ELR (cell line): Measurements from ENCODE around the gene SIN3A.
"Not testable (repeated sequence)": the region's sequence is repeated elsewhere in the genome, so short reads cannot be mapped to it uniquely, and the experiment has no call there.

ENCODE experiments used
- DNase-seq: peaks from one replicate; pipeline ENCODE4 v3.0.0-alpha.2; 2015; ENCODE audit warnings: low read depth

Gene SIN3A

GRCh38 chr15:75333654-75334419 is 117.7 kb downstream of the SIN3A start:
- not testable (repeated sequence) for DNase-seq

DNA sequence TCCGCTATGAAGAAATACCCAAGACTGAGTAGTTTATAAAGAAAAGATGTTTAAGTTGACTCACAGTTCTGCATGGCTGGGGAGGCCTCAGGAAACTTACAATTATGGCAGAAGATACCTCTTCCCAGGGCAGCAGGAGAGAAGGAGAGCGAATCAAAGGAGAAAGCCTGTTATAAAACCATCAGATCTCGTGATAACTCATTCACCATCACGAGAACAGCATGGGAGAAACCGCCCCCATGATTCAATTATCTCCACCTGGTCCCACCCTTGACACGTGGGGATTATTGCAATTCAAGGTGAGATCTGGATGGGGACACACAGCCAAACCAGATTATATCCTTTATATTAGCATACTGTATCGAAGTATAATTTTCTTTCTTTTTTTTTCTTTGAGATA is 119.4 kb downstream of the SIN3A start:
- not testable (repeated sequence) for DNase-seq

GRCh38 chr15:75329571-75329970 is 121.9 kb downstream of the SIN3A start:
- no peak for DNase-seq

- DNase-seq, result no peak
These were observed 122.8 kb downstream of the SIN3A start for GRCh38 chr15:75328493-75329314.

GRCh38 chr15:75327491-75327890 is 124.0 kb downstream of the SIN3A start:
- no peak for DNase-seq

GRCh38 chr15:75327005-75327404 is 124.5 kb downstream of the SIN3A start:
- no peak for DNase-seq

GRCh38 chr15:75325922-75326321 is 125.6 kb downstream of the SIN3A start:
- DNase-seq, result no peak

DNA sequence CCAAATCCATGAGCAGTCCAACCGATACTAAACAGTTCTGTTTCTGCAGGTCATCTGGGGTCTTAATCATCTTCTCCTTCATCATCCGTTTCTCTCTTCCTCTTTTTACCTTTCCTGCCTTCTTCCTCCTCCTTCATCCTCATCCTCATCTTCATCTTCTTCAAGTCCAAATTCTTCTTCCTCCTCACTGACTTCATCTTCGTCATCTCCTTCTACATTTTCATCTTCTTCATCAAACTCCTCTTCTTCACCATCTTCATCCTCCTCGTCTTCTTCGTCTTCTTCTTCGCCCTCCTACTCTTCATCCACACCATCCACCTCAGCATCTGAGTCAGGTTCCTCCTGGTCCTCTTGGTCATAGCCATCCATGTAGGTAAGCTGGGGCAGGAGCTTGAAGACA is 129.8 kb downstream of the SIN3A start:
- no peak for DNase-seq
